Measurements from ENCODE around the gene PCBP4.

GRCh38 chr3:51934139-51934850, 33.0 kb downstream of the PCBP4 start:
- TF ChIP-seq POLR2AphosphoS5 (IDR thresholded peaks at IDR 0.05) = no peak
- TF ChIP-seq POLR2A (IDR thresholded peaks at IDR 0.05) = no peak
- no peak for TF ChIP-seq CTCF (IDR thresholded peaks at IDR 0.05 in 8 of 11, conservative IDR thresholded peaks at IDR 0.05 in 3 of 11)
